SK-N-SH (cell line): ENCODE results near the gene WIPF3. TPM values are rescaled to one million over a fixed set of nuclear protein-coding genes. Genes with fewer than 3 reads are reported as not detected.

Experiments
- CTCF ChIA-PET: fragments of 300-600, 350-600 bp; formaldehyde crosslinking; extraction: SDS; loops from one replicate; lab custom pipeline; 2021; lab: Yijun Ruan, JAX
- POLR2A ChIA-PET: fragments of 350-600 bp; sonication (Branson Sonifier 250); formaldehyde crosslinking; extraction: SDS; loops from one replicate; lab custom pipeline; 2020; ENCODE audit warnings: antibody characterized with exemption, inconsistent platforms; lab: Yijun Ruan, JAX
- DNase-seq: peaks from one replicate; pipeline ENCODE4 v3.0.0; 2012
- H2AFZ ChIP-seq: fragments of 200-600 bp; sonication (generic); 2 replicates; pipeline ENCODE4 v1.8.1; 2016; ENCODE audit warnings: antibody characterized with exemption, mild to moderate bottlenecking, low read depth
- H3F3A ChIP-seq: fragments of 200-600 bp; sonication (generic); replicated peaks from 2 replicates; pipeline ENCODE3; 2016; ENCODE audit warnings: antibody characterized with exemption, mild to moderate bottlenecking; ENCODE audit not compliant: insufficient read depth
- H3K27ac ChIP-seq, 2 experiments: fragments of 200-500 bp in 1 of 2; fragments of 200-600 bp in 1 of 2; sonication (Bioruptor generic) in 1 of 2; sonication (generic), shearing (Covaris generic) in 1 of 2; 2 replicates each; pipeline versions ENCODE4 v1.5.1 to v1.6.1; 2014 to 2016; ENCODE audit warnings: low read depth in 2 of 2, inconsistent platforms in 1 of 2, low read length in 1 of 2, mild to moderate bottlenecking in 1 of 2, mixed read lengths in 1 of 2
- H3K27me3 ChIP-seq: fragments of 200-600 bp; sonication (generic), shearing (Covaris generic); 2 replicates; pipeline ENCODE4 v1.6.1; 2016; ENCODE audit warnings: mixed run types; ENCODE audit not compliant: insufficient read depth
- H3K36me3 ChIP-seq, 2 experiments: fragments of 200-500 bp in 1 of 2; fragments of 200-600 bp in 1 of 2; sonication (Bioruptor generic) in 1 of 2; sonication (generic) in 1 of 2; replicated peaks in 1 of 2; 2 replicates each; pipeline versions ENCODE3 to v1.5.1; 2014 to 2016; ENCODE audit warnings: low read length in 1 of 2, mild to moderate bottlenecking in 1 of 2; ENCODE audit not compliant: insufficient read depth in 2 of 2, control insufficient read depth in 1 of 2
- H3K4me1 ChIP-seq, 2 experiments: fragments of 200-500 bp in 1 of 2; fragments of 200-600 bp in 1 of 2; sonication (Bioruptor generic) in 1 of 2; sonication (generic), shearing (Covaris generic) in 1 of 2; 2 replicates each; pipeline versions ENCODE4 v1.5.1 to v1.6.1; 2014 to 2016; ENCODE audit warnings: low read depth in 1 of 2, low read length in 1 of 2, mixed run types in 1 of 2; ENCODE audit not compliant: insufficient read depth in 2 of 2, control insufficient read depth in 1 of 2
- H3K4me2 ChIP-seq: fragments of 200-600 bp; sonication (generic), shearing (Covaris generic); 2 replicates; pipeline ENCODE4 v1.6.1; 2017; ENCODE audit warnings: mixed run types
- H3K4me3 ChIP-seq, 2 experiments: fragments of 200-500 bp in 1 of 2; fragments of 200-600 bp in 1 of 2; sonication (Bioruptor generic) in 1 of 2; sonication (generic), shearing (Covaris generic) in 1 of 2; 2 replicates each; pipeline versions ENCODE4 v1.5.1 to v1.8.1; 2014 to 2016; ENCODE audit warnings: low read depth in 2 of 2, inconsistent platforms in 1 of 2, low read length in 1 of 2, mild to moderate bottlenecking in 1 of 2, mixed read lengths in 1 of 2, moderate library complexity in 1 of 2
- H3K79me2 ChIP-seq: fragments of 200-600 bp; sonication (generic); 2 replicates; pipeline ENCODE4 v1.8.1; 2017; ENCODE audit warnings: mild to moderate bottlenecking; ENCODE audit not compliant: insufficient read depth
- H3K9ac ChIP-seq: fragments of 200-600 bp; sonication (generic); 2 replicates; pipeline ENCODE4 v1.6.1; 2017; ENCODE audit warnings: mixed run types
- H3K9me2 ChIP-seq: fragments of 200-600 bp; sonication (generic); 2 replicates; pipeline ENCODE4 v1.6.1; 2017; ENCODE audit warnings: mixed run types
- H3K9me3 ChIP-seq: fragments of 200-600 bp; sonication (generic); 2 replicates; pipeline ENCODE4 v1.6.1; 2017; ENCODE audit warnings: mixed run types, mild to moderate bottlenecking, moderate library complexity
- H4K20me1 ChIP-seq: fragments of 200-600 bp; sonication (generic); 2 replicates; pipeline ENCODE4 v1.6.1; 2017; ENCODE audit warnings: mild to moderate bottlenecking, mixed run types; ENCODE audit not compliant: insufficient read depth
- CTCF ChIP-seq: fragments of 200-600 bp; sonication (generic); IDR thresholded peaks from 2 replicates; pipeline ENCODE4 v1.6.1; 2017; ENCODE audit warnings: antibody characterized with exemption, mild to moderate bottlenecking, moderate library complexity
- ELF1 ChIP-seq: IDR thresholded peaks from 2 replicates; pipeline ENCODE4 v1.4.0; 2012
- IRF3 ChIP-seq: fragments of 150-350 bp; IDR thresholded peaks from 2 replicates; pipeline ENCODE4 v1.6.1; 2016; ENCODE audit warnings: mild to moderate bottlenecking, low read depth, low read length
- MEF2A ChIP-seq: IDR thresholded peaks from 2 replicates; pipeline ENCODE4 v1.4.0; 2012; ENCODE audit warnings: low read depth, borderline replicate concordance
- MXI1 ChIP-seq: IDR thresholded peaks from 2 replicates; pipeline ENCODE4 v1.6.1; 2012; ENCODE audit warnings: mild to moderate bottlenecking, low read depth, low read length, improper control_type of control experiment
- NRF1 ChIP-seq: IDR thresholded peaks from 2 replicates; pipeline ENCODE4 v1.6.1; 2012; ENCODE audit warnings: low read depth, mild to moderate bottlenecking, low read length
- PBX3 ChIP-seq: IDR thresholded peaks from 2 replicates; pipeline ENCODE4; 2012
- RAD21 ChIP-seq: IDR thresholded peaks from 2 replicates; pipeline ENCODE4 v1.6.1; 2012; ENCODE audit warnings: mild to moderate bottlenecking, low read length
- RCOR1 ChIP-seq: fragments of 150-350 bp; IDR thresholded peaks from 2 replicates; pipeline ENCODE4 v1.6.1; 2017; ENCODE audit warnings: antibody characterized with exemption, low read length
- REST ChIP-seq: IDR thresholded peaks from 2 replicates; pipeline ENCODE4 v1.6.1; 2012; ENCODE audit warnings: mild to moderate bottlenecking, low read depth, low read length, moderate library complexity
- TCF12 ChIP-seq: IDR thresholded peaks from 2 replicates; pipeline ENCODE4 v1.4.0; 2012
- TEAD4 ChIP-seq: IDR thresholded peaks from 2 replicates; pipeline ENCODE4 v1.4.0; 2012; ENCODE audit warnings: mild to moderate bottlenecking, borderline replicate concordance; ENCODE audit not compliant: insufficient read depth
- USF1 ChIP-seq: IDR thresholded peaks from 2 replicates; pipeline ENCODE4 v1.4.0; 2012; ENCODE audit warnings: low read depth, borderline replicate concordance
- USF2 ChIP-seq: fragments of 150-350 bp; IDR thresholded peaks from 2 replicates; pipeline ENCODE4 v1.6.1; 2017; ENCODE audit warnings: antibody characterized with exemption, low read length, low read depth, borderline replicate concordance
- ZBTB33 ChIP-seq: IDR thresholded peaks from 2 replicates; pipeline ENCODE4 v1.4.0; 2012; ENCODE audit warnings: low read depth, borderline replicate concordance
- WGBS: methylation state at CpG from one replicate; pipeline ENCODE4 v1.1.6; 2017; ENCODE audit warnings: low lambda C conversion rate; 5-methylcytosine and 5-hydroxymethylcytosine counted together
- polyA plus RNA-seq, 3 experiments: library from polyadenylated mRNA; depleted of rRNA; stranded (reverse); fragments of >200 nt; gene quantifications; 2 replicates each; pipeline ENCODE4 v1.2.3, GENCODE V29; 2012

The WIPF3 gene
- polyA plus RNA-seq, 1 of the 3 experiments (the other 2 are of a cell fraction) = 0.02 TPM

- TF ChIP-seq CTCF = no peak
- TF ChIP-seq NRF1 = no peak
- TF ChIP-seq TCF12 = no peak
Observed at GRCh38 chr7:29922921-29923700, 116.8 kb downstream of the WIPF3 start (continued).

GRCh38 chr7:29924006-29924405 is 117.7 kb downstream of the WIPF3 start:
- ChIA-PET POLR2A (no interaction called here), CTCF (interaction anchor here (0.9 to 19.0 kb wide), 9 partner anchors 15 to 182 kb away, joined by 3 to 365 read pairs (median 3); no protein-coding TSS in a partner anchor)
- no peak for DNase-seq
- Histone ChIP-seq H3K36me3 (peaks cover 15 to 80% of the 10 kb centered on the region in 2 experiments), H2AFZ (no peak overlapping the region), H3K4me1 (no peaks in the 10 kb centered on the region; a peak in 1 of 4 replicates), H3F3A (peaks cover 7% of the 10 kb centered on the region), H3K9me2 (no peaks in the 10 kb centered on the region), H3K4me2 (no peak overlapping the region), H4K20me1 (no peaks in the 10 kb centered on the region), H3K27ac (no peak overlapping the region), H3K9ac (no peak overlapping the region), H3K9me3 (no peaks in the 10 kb centered on the region), H3K27me3 (no peaks in the 10 kb centered on the region), H3K4me3 (no peak overlapping the region), H3K79me2 (no peaks in the 10 kb centered on the region)
- WGBS = 90% methylated on average over 9 of the region's 9 CpGs
- no peak for TF ChIP-seq TEAD4
- TF ChIP-seq RAD21 = no peak
- no peak for TF ChIP-seq RCOR1
- no peak for TF ChIP-seq REST
- TF ChIP-seq TCF12 = no peak
- TF ChIP-seq MXI1 = no peak
- no peak for TF ChIP-seq ELF1
- TF ChIP-seq MEF2A = no peak
- TF ChIP-seq PBX3 = no peak
- no peak for TF ChIP-seq CTCF
- TF ChIP-seq USF1 = no peak
- no peak for TF ChIP-seq USF2
- no peak for TF ChIP-seq ZBTB33
- no peak for TF ChIP-seq IRF3
